Sigmoid colon (tissue), 4 donors: ENCODE measurements around the gene GTF2H2C_2.
"Not testable (repeated sequence)": the region's sequence is repeated elsewhere in the genome, so short reads cannot be mapped to it uniquely, and the experiment has no call there.

Source experiments
- EP300 ChIP-seq, 4 donors: sonication (generic); formaldehyde crosslinking; IDR thresholded peaks; one replicate each; pipeline ENCODE4 v1.6.1; 2017; ENCODE audit warnings: antibody characterized with exemption in 4 of 4
- POLR2AphosphoS5 ChIP-seq, 4 donors: sonication (generic); formaldehyde crosslinking; IDR thresholded peaks; one replicate each; pipeline ENCODE4 v1.6.1; 2017; ENCODE audit warnings: antibody characterized with exemption in 4 of 4
- TF ChIP-seq, protein P1 (sequence below), 4 experiments: fragments of 450-650 bp in 3 of 4; fragments of 200-600 bp in 1 of 4; IDR thresholded peaks; one replicate each; pipeline ENCODE4 v1.5.1; 2016 to 2019; ENCODE audit warnings: antibody characterized with exemption in 4 of 4, mild to moderate bottlenecking in 3 of 4, moderate library complexity in 2 of 4

DNA sequence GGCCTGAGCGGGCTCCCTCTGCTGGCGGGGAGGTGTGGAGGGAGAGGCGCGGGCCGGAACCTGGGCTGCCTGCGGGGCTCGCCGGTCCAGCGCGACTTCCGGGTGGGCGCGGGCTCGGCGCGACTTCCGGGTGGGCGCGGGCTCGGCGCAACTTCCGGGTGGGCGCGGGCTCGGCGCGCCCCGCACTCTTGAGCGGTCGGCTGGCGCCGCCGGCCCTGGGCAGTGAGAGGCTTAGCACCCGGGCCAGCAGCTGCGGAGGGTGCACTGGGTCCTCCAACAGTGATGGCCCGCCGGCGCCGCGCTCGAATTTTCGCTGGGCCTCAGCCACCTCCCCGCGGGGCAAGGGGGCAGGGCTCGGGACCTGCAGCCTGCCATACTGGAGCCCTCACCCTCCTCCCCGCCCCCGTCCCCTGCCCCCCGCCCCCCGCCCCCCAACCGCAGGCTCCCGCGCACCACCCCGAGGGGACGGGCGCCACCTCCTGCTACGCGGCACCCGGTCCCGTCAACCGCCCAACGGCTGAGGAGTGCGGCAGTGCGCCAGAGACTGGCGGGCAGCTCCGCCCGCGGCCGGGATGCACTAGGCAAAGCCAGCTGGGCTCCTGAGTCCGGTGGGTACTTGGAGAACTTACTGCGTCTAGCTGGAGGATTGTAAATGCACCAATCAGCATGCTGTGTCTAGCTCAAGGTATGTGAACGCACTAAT is 14.0 kb upstream of the GTF2H2C_2 start:
- TF ChIP-seq, protein P1, sequence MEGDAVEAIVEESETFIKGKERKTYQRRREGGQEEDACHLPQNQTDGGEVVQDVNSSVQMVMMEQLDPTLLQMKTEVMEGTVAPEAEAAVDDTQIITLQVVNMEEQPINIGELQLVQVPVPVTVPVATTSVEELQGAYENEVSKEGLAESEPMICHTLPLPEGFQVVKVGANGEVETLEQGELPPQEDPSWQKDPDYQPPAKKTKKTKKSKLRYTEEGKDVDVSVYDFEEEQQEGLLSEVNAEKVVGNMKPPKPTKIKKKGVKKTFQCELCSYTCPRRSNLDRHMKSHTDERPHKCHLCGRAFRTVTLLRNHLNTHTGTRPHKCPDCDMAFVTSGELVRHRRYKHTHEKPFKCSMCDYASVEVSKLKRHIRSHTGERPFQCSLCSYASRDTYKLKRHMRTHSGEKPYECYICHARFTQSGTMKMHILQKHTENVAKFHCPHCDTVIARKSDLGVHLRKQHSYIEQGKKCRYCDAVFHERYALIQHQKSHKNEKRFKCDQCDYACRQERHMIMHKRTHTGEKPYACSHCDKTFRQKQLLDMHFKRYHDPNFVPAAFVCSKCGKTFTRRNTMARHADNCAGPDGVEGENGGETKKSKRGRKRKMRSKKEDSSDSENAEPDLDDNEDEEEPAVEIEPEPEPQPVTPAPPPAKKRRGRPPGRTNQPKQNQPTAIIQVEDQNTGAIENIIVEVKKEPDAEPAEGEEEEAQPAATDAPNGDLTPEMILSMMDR (IDR thresholded peaks at IDR 0.05) = not testable (repeated sequence)
- not testable (repeated sequence) for TF ChIP-seq EP300, POLR2AphosphoS5 (IDR thresholded peaks at IDR 0.05)
